ENCODE results near the gene FAHD2A.
"Not testable (repeated sequence)": the region's sequence is repeated elsewhere in the genome, so short reads cannot be mapped to it uniquely, and the experiment has no call there.

FAHD2A gene

DNA sequence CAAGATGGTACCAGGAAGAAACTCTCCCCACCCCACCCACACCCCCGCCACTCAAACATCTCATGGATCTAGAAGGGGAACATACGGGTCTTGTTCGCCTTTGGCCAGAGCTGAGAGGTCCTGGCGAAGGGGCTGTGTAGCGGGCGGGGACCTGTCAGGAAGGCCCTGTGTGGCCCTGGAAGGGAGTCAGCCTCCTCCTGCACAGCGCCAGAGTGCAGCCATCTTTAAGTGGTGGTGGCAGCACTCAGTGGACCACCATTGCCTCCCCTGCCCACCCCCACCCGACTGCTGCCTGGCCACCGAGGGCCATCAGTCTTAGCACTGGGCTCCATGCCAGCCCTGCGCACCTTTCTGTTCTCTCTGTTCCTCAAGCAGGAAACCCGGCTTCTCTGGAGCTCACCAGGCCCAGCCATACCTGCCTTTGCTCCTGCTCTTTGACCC lies 11.6 kb upstream of the FAHD2A start:
- no peak for DNase-seq (ENCODE audit: low spot score)

GRCh38 chr2:95391641-95392310 lies 10.7 kb upstream of the FAHD2A start:
- no peak for DNase-seq (ENCODE audit: low spot score)

DNA sequence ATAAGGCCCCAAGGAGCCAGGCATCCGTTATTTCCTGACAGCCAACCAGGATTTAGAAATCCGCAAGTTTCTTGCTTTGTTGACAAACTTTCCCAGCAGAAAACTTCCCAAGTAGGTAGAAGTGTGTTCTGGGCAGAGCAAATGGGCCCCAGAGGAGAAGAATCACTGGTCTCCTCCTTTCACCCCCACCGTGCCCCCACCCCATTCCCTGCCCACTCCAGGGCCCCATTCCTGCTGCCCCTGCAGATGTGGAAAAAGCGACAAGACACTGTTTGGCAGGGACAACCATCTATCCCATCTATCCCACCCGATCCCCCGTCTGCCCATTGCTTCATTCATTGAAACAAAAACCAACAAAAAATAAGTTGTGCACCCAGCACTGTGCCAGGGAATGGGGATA lies 10.2 kb upstream of the FAHD2A start:
- no peak for DNase-seq (ENCODE audit: low spot score)

GRCh38 chr2:95392730-95393455 lies 9.6 kb upstream of the FAHD2A start:
- no peak for DNase-seq (ENCODE audit: low spot score)

DNA sequence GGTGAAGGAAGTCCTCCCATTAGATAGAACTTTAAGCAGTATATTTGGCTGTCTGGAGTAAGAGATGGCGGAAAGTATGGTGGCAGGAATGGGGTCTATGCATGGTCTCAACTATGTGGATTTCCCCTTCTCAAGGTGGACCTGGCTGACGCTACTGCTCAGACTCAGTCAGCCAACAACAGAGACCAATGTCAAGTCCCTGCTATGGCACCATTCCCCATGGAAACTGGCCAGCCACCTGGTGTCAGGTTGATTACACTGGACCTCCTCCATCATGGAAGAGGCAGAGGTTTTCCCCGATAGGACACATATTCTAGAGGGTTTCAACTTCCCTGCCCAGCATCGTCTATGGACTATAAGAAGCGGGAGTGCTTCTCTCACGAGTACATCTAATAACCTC lies 8.6 kb upstream of the FAHD2A start:
- DNase-seq (ENCODE audit: low spot score), result no peak

DNA sequence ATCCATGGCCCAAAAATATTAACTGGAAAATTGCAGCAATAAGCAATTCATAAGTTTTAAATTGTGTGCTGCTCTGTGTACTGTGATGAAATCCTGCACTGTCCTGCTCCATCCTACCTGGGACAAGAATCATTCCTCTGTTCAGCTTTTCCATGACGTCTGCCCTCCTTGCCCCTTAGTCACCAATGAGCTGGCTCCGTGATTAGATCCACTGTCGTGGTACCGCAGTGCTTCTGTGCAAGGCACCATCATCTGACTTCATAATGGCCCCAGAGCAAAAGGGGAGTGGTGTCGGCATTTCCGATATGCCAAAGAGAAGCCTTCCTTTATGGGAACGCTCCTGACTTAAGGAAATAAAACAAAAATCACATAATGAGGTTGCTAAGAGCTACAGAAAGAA lies 3.4 kb upstream of the FAHD2A start:
- no peak for DNase-seq (ENCODE audit: low spot score)

DNA sequence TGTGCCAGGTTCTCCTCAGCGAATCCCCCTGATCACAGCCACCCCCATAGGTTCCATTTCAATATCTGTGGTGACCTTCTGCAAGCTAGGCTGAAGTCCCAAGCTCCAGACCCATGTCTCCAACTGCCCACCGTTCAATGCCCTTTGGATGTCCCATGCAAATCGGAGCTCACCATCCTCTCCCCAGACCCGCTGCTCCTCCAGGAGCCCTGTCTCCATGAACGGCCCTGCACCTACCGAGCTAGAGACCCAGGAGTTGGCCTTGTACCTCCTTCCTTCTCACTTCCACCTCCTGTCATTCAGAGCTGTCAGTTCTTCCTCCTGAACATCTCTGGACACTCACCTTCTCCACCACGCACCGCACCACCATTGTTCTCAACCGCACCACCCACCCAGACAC lies 1.0 kb upstream of the FAHD2A start:
- no peak for DNase-seq (ENCODE audit: low spot score)

DNA sequence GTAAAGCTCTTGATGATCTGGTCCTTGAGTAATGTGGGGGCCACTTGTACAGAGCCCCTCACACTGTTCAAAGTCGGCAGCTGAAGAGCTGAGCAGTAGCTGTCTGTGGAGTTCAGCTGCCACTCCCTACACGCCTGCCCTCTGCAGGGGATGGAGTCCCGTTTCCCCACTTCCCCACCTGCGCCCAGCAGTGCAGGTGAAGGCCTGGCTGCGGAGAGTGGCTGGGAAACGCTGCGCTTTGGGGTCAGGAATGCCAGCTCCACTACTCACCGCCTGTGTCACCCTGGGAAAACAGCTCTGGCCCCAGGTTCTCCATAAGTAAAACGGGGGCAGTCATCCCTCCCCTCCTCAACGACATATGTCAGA lies 521 bp upstream of the FAHD2A start:
- not testable (repeated sequence) for DNase-seq (ENCODE audit: low spot score)

DNA sequence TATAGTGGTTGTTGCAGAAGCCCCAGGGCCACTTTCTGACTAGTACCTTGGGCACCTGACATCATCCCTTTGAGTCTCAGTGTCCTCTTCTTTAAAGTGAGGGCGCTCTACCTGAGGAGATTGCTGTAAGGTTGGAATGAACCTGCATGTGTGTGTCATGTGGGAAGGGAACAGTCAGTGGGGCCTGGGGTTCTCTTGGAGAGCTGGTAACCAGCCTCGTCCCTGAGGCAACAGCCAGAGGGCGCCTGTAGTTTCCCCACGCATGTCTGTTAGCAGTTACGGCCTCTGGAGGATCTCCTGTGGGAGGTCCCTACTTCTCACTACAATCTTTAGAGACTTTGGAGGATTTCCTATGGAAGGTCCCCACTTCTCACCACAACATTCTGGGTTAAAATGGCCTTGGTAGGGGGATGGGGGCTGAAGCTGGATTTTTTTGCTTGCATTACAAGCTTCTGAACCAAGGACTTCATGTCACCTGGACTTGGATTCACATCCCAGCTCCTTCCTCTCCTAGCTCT lies 755 bp downstream of the FAHD2A start:
- DNase-seq (ENCODE audit: low spot score), result peak; percentile 34

- peak; percentile 40 for DNase-seq (ENCODE audit: low spot score)
Measured at GRCh38 chr2:95403824-95404223, 1.3 kb downstream of the FAHD2A start.

DNA sequence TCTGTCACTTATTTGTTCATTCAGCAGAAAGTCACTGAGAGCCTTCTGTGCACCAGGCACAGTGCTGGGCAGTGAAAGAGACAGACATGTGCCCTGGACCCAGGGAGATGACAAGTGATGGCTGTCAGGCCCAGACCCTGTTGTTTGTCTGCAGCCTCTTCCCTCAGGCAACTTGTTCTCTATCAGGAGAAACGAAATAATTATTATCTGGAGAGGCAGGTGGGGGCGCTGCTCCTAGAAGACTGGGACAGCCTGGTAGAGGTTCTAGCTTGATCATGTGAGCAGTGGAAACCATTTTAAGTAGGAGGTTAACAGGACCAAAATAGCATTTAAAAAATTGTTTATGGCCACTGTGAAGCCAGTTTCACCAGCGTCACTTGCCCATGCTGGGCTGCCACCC lies 2.2 kb downstream of the FAHD2A start:
- not testable (repeated sequence) for DNase-seq (ENCODE audit: low spot score)

GRCh38 chr2:95411239-95411638 lies 8.7 kb downstream of the FAHD2A start:
- not testable (repeated sequence) for DNase-seq (ENCODE audit: low spot score)

DNA sequence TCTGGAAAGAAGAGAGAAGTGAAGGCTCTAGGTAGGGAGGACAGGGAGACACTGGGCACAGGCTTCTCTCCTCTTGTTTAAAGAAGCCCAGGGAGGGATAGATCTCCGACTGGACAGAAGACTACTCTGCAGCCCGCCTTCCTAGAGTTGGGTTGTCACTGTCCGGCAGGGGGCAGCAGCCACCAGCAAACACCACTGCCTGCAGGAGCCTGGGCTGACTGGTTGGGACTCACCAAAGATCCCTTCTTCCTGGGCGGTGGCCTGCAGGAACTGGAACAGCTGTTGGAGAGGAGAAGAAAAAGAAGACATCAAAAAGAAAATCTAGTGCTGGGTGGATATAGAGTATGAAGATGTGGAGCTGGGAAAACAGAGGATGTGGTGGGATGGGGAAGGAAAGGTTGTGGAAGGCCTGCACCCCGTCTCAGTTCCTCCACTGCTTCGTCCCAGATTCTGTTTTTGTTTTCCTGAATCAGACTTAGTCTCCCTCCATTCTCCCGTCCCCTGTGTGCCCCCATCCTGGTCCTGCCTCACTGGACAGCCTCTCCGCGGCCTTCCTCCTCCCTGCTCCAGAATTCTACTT lies 11.6 kb downstream of the FAHD2A start:
- DNase-seq (ENCODE audit: low spot score), result peak; percentile 64

DNA sequence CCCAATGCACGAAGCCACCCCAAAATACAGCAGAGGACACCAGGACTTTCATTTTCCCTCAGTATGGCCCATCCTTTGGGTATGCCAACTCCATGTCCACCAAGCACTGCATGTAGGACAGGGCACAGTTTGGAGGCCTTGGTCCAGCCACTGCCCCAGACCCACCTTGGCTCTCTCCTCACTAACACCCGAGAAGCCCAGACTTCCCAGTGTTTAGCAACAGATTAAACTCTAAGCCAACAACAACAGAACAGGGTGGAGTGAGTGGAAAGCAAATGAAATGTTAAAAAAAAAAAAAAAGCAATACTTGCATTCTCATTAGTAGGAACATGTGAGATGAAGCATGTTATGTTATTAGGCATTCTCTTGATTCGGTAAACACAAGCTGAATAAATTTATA lies 12.6 kb downstream of the FAHD2A start:
- not testable (repeated sequence) for DNase-seq (ENCODE audit: low spot score)

DNA sequence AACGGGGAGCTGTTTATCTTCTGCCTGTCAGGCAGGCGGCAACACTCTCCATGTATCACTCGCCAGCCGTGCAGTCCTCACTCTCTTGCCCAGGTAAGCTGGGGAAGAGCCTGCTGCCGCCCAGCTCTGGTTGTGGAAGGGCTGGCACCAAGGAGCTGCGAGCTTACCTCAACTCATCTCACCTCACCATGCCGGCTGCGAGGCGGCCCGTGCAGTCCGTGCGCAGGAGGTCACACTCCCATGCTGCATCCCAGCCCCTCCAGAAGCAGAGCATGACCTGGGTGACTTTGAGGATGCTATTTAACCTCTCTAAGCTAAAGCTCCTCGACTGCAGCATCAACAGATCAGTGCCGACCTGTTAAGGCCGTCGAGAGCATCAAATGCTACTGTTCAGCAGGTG lies 13.1 kb downstream of the FAHD2A start:
- DNase-seq (ENCODE audit: low spot score), result not testable (repeated sequence)

GRCh38 chr2:95427196-95427867 lies 24.8 kb downstream of the FAHD2A start:
- not testable (repeated sequence) for DNase-seq (ENCODE audit: low spot score)

- not testable (repeated sequence) for DNase-seq (ENCODE audit: low spot score)
Measured at GRCh38 chr2:95429748-95430467, 27.4 kb downstream of the FAHD2A start.

GRCh38 chr2:95433373-95433772 lies 30.9 kb downstream of the FAHD2A start:
- not testable (repeated sequence) for DNase-seq (ENCODE audit: low spot score)

- not testable (repeated sequence) for DNase-seq (ENCODE audit: low spot score)
Measured at GRCh38 chr2:95433973-95434372, 31.5 kb downstream of the FAHD2A start.

- DNase-seq (ENCODE audit: low spot score), result not testable (repeated sequence)
Measured at GRCh38 chr2:95434507-95435076, 32.1 kb downstream of the FAHD2A start.

- DNase-seq (ENCODE audit: low spot score), result not testable (repeated sequence)
Measured at GRCh38 chr2:95435162-95435871, 32.8 kb downstream of the FAHD2A start.

All from COLO829 (cell line).